Measurements from ENCODE around the gene IFNW1. TPM values are rescaled to one million over a fixed set of nuclear protein-coding genes. Genes with fewer than 3 reads are reported as not detected.

The IFNW1 gene
- total and polyA plus RNA-seq, 10 of the 15 experiments (the other 5 are each of a cell fraction or from before 2014, with no cell fraction given), result 0.06 to 0.11 (median 0.09) TPM; not detected in 7

DNA sequence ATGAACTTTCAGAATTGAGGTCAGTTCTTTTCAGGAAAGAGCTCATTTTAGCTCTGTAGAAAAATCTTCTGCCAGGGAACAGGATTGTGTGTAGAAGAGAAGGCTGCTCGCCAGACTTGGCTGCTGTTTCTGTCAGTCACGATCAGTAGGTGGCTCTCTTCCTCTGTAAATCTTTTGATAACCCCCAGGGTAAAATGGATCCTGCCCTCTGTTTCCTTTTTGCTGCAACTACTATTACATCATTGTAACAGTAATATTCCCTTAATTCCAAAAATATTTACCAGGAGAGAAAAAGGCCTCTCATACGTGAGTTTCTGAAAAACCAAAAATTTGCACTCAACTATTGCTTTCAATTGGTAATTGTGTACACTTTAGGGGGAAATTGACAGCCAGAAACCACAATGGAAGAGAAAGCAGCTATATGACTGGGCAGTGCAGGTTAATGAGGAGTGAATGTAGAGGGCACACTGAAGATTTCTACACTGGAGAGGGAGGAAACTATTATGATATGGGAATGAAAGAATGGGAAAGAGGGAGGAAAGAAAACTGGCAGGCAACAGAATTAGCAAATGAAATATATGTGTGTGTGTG lies 12.5 kb upstream of the IFNW1 start (continued):
- TF ChIP-seq TARDBP (IDR thresholded peaks at IDR 0.05; ENCODE audit: borderline replicate concordance) (no peak), POLR2AphosphoS2 (IDR thresholded peaks at IDR 0.05; ENCODE audit: low read depth, low read length) (no peak), NR2F1 (conservative IDR thresholded peaks at IDR 0.05) (no peak), TAF1 (IDR thresholded peaks at IDR 0.05; ENCODE audit: borderline replicate concordance, low read depth, low read length) (no peak), CBX5 (IDR thresholded peaks at IDR 0.05; ENCODE audit: low read depth) (no peak), KAT2A (conservative IDR thresholded peaks at IDR 0.05; ENCODE audit: control insufficient read depth, low read depth, low read length) (no peak), NFYB (IDR thresholded peaks at IDR 0.05; ENCODE audit: insufficient read depth, low read depth, low read length) (no peak), STAT3 (IDR thresholded peaks at IDR 0.05; ENCODE audit: low read depth, low read length) (no peak), ZSCAN29 (IDR thresholded peaks at IDR 0.05) (no peak), SREBF2 (IDR thresholded peaks at IDR 0.05; ENCODE audit: low read length) (no peak), POLR2A (IDR thresholded peaks at IDR 0.05; ENCODE audit: low read depth, low read length) (no peak), CHD2 (IDR thresholded peaks at IDR 0.05; ENCODE audit: borderline replicate concordance, low read depth, low read length) (no peak), HDAC2 (IDR thresholded peaks at IDR 0.05) (no peak), SRF (IDR thresholded peaks at IDR 0.05; ENCODE audit: low read depth in 2 of 2, low read length in 2 of 2) (no peak), SMAD1 (IDR thresholded peaks at IDR 0.05; ENCODE audit: low read depth, partially characterized antibody) (no peak), SMC3 (IDR thresholded peaks at IDR 0.05; ENCODE audit: borderline replicate concordance, low read length) (peak; percentile 17; the same call in 1 of the 2 replicates), RBBP5 (conservative IDR thresholded peaks at IDR 0.05) (no peak)
- TF ChIP-seq, protein P1, sequence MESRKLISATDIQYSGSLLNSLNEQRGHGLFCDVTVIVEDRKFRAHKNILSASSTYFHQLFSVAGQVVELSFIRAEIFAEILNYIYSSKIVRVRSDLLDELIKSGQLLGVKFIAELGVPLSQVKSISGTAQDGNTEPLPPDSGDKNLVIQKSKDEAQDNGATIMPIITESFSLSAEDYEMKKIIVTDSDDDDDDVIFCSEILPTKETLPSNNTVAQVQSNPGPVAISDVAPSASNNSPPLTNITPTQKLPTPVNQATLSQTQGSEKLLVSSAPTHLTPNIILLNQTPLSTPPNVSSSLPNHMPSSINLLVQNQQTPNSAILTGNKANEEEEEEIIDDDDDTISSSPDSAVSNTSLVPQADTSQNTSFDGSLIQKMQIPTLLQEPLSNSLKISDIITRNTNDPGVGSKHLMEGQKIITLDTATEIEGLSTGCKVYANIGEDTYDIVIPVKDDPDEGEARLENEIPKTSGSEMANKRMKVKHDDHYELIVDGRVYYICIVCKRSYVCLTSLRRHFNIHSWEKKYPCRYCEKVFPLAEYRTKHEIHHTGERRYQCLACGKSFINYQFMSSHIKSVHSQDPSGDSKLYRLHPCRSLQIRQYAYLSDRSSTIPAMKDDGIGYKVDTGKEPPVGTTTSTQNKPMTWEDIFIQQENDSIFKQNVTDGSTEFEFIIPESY (IDR thresholded peaks at IDR 0.05), result no peak
- TF ChIP-seq, protein P2, sequence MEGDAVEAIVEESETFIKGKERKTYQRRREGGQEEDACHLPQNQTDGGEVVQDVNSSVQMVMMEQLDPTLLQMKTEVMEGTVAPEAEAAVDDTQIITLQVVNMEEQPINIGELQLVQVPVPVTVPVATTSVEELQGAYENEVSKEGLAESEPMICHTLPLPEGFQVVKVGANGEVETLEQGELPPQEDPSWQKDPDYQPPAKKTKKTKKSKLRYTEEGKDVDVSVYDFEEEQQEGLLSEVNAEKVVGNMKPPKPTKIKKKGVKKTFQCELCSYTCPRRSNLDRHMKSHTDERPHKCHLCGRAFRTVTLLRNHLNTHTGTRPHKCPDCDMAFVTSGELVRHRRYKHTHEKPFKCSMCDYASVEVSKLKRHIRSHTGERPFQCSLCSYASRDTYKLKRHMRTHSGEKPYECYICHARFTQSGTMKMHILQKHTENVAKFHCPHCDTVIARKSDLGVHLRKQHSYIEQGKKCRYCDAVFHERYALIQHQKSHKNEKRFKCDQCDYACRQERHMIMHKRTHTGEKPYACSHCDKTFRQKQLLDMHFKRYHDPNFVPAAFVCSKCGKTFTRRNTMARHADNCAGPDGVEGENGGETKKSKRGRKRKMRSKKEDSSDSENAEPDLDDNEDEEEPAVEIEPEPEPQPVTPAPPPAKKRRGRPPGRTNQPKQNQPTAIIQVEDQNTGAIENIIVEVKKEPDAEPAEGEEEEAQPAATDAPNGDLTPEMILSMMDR (IDR thresholded peaks at IDR 0.05 in 2 of 3, conservative IDR thresholded peaks at IDR 0.05 in 1 of 3; ENCODE audit: control insufficient read depth in 2 of 3, extremely low read depth in 1 of 3, insufficient read depth in 1 of 3, low read depth in 3 of 3, low read length in 3 of 3), result peak; percentile 37 to 55 (median 44); a peak in 5 of 6 replicates
- TF ChIP-seq, protein P3, sequence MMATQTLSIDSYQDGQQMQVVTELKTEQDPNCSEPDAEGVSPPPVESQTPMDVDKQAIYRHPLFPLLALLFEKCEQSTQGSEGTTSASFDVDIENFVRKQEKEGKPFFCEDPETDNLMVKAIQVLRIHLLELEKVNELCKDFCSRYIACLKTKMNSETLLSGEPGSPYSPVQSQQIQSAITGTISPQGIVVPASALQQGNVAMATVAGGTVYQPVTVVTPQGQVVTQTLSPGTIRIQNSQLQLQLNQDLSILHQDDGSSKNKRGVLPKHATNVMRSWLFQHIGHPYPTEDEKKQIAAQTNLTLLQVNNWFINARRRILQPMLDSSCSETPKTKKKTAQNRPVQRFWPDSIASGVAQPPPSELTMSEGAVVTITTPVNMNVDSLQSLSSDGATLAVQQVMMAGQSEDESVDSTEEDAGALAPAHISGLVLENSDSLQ (IDR thresholded peaks at IDR 0.05), result peak; percentile 76
- TF ChIP-seq, protein P4, sequence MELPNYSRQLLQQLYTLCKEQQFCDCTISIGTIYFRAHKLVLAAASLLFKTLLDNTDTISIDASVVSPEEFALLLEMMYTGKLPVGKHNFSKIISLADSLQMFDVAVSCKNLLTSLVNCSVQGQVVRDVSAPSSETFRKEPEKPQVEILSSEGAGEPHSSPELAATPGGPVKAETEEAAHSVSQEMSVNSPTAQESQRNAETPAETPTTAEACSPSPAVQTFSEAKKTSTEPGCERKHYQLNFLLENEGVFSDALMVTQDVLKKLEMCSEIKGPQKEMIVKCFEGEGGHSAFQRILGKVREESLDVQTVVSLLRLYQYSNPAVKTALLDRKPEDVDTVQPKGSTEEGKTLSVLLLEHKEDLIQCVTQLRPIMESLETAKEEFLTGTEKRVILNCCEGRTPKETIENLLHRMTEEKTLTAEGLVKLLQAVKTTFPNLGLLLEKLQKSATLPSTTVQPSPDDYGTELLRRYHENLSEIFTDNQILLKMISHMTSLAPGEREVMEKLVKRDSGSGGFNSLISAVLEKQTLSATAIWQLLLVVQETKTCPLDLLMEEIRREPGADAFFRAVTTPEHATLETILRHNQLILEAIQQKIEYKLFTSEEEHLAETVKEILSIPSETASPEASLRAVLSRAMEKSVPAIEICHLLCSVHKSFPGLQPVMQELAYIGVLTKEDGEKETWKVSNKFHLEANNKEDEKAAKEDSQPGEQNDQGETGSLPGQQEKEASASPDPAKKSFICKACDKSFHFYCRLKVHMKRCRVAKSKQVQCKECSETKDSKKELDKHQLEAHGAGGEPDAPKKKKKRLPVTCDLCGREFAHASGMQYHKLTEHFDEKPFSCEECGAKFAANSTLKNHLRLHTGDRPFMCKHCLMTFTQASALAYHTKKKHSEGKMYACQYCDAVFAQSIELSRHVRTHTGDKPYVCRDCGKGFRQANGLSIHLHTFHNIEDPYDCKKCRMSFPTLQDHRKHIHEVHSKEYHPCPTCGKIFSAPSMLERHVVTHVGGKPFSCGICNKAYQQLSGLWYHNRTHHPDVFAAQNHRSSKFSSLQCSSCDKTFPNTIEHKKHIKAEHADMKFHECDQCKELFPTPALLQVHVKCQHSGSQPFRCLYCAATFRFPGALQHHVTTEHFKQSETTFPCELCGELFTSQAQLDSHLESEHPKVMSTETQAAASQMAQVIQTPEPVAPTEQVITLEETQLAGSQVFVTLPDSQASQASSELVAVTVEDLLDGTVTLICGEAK (IDR thresholded peaks at IDR 0.05; ENCODE audit: borderline replicate concordance), result no peak

All from GM12878 (cell line).